Measurements from ENCODE around the gene SGTB.

DNA sequence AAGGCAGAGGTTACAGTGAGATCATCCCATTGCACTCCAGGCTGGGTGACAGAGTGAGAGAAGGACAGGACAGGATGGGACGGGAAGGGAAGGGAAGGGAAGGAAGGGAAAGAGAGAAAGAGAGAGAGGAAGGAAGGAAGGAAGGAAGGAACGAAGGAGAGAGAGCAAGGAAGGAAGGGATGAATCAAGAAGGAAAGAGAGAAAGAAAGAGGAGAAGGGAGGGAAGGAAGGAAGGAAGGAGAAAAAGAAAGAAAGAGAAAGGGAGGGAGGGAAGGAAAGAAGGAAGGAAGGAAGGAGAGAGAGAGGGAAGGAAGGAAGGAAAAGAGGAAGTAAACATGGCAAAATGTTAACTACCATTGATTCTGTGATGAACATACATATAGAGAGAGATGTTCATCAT is 28.8 kb downstream of the SGTB start:
- TF ChIP-seq, protein P1, sequence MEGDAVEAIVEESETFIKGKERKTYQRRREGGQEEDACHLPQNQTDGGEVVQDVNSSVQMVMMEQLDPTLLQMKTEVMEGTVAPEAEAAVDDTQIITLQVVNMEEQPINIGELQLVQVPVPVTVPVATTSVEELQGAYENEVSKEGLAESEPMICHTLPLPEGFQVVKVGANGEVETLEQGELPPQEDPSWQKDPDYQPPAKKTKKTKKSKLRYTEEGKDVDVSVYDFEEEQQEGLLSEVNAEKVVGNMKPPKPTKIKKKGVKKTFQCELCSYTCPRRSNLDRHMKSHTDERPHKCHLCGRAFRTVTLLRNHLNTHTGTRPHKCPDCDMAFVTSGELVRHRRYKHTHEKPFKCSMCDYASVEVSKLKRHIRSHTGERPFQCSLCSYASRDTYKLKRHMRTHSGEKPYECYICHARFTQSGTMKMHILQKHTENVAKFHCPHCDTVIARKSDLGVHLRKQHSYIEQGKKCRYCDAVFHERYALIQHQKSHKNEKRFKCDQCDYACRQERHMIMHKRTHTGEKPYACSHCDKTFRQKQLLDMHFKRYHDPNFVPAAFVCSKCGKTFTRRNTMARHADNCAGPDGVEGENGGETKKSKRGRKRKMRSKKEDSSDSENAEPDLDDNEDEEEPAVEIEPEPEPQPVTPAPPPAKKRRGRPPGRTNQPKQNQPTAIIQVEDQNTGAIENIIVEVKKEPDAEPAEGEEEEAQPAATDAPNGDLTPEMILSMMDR (conservative IDR thresholded peaks at IDR 0.05 in 1 of 2, IDR thresholded peaks at IDR 0.05 in 1 of 2; ENCODE audit: low read depth in 1 of 2, low read length in 2 of 2), result no peak
- TF ChIP-seq EZH2 (IDR thresholded peaks at IDR 0.05; ENCODE audit: low read length, missing control alignments), result no peak

Measured in fibroblast of lung (primary cell).